Common myeloid progenitor, CD34-positive (primary cell): ENCODE data around the gene DHX16.

Experiments
- CTCF ChIA-PET: fragments of 350-600 bp; sonication (Branson Sonifier 250); formaldehyde crosslinking; loops from one replicate; lab custom pipeline; 2021; ENCODE audit warnings: antibody characterized with exemption; lab: Charles Lee
- POLR2A ChIA-PET: fragments of 350-600 bp; sonication (Branson Sonifier 250); formaldehyde crosslinking; loops from one replicate; lab custom pipeline; 2021; ENCODE audit warnings: antibody characterized with exemption; lab: Charles Lee
- DNase-seq, 3 donors: peaks; one replicate each; pipeline versions ENCODE4 v3.0.0 to v3.0.0-alpha.2; 2013
- H3K27ac ChIP-seq, 2 experiments: 1 replicate in 1 of 2; 2 replicates in 1 of 2; pipeline ENCODE4 v1.7.0; 2013; ENCODE audit warnings: inconsistent platforms in 2 of 2, low read length in 2 of 2, mild to moderate bottlenecking in 2 of 2, low read depth in 1 of 2, moderate library complexity in 1 of 2; ENCODE audit not compliant: severe bottlenecking in 2 of 2, insufficient read depth in 1 of 2, poor library complexity in 1 of 2
- H3K27me3 ChIP-seq, 5 experiments: replicated peaks in 2 of 5; 1 replicate in 3 of 5; 2 replicates in 2 of 5; pipeline versions ENCODE4 v1.6.1 to v1.7.0; 2013; ENCODE audit warnings: low read length in 4 of 5, mild to moderate bottlenecking in 2 of 5, moderate library complexity in 2 of 5, inconsistent platforms in 1 of 5; ENCODE audit not compliant: insufficient read depth in 5 of 5, control insufficient read depth in 4 of 5
- H3K36me3 ChIP-seq, 4 experiments: 1 replicate in 2 of 4; 2 replicates in 2 of 4; pipeline versions ENCODE4 v1.6.1 to v1.7.0; 2013; ENCODE audit warnings: low read length in 3 of 4, control low read depth in 1 of 4, mild to moderate bottlenecking in 1 of 4; ENCODE audit not compliant: control insufficient read depth in 4 of 4, insufficient read depth in 4 of 4
- H3K4me1 ChIP-seq, 4 experiments: 1 replicate in 3 of 4; 2 replicates in 1 of 4; pipeline versions ENCODE4 v1.6.1 to v1.7.1; 2013; ENCODE audit warnings: low read length in 3 of 4, mild to moderate bottlenecking in 3 of 4, control low read depth in 1 of 4, inconsistent platforms in 1 of 4, moderate library complexity in 1 of 4; ENCODE audit not compliant: control insufficient read depth in 4 of 4, insufficient read depth in 4 of 4; ENCODE audit errors: control extremely low read depth in 1 of 4
- H3K4me3 ChIP-seq, 7 experiments: 1 replicate in 4 of 7; 2 replicates in 3 of 7; pipeline versions ENCODE4 v1.5.1 to v1.7.0; 2013; ENCODE audit warnings: mild to moderate bottlenecking in 7 of 7, low read length in 6 of 7, moderate library complexity in 6 of 7, inconsistent platforms in 2 of 7, low read depth in 2 of 7, control low read depth in 1 of 7; ENCODE audit not compliant: insufficient read depth in 4 of 7, control insufficient read depth in 1 of 7; ENCODE audit errors: extremely low read depth in 1 of 7
- H3K9me3 ChIP-seq, 5 experiments: 1 replicate in 4 of 5; 2 replicates in 1 of 5; pipeline versions ENCODE4 v1.6.1 to v1.7.1; 2013; ENCODE audit warnings: low read length in 4 of 5, mild to moderate bottlenecking in 2 of 5, inconsistent platforms in 1 of 5, low read depth in 1 of 5, moderate library complexity in 1 of 5; ENCODE audit not compliant: control insufficient read depth in 4 of 5, insufficient read depth in 2 of 5; ENCODE audit errors: control extremely low read depth in 1 of 5
- WGBS: methylation state at CpG from one replicate; pipeline ENCODE4 v1.1.5; 2013; ENCODE audit not compliant: insufficient coverage; 5-methylcytosine and 5-hydroxymethylcytosine counted together

Gene DHX16

DNA sequence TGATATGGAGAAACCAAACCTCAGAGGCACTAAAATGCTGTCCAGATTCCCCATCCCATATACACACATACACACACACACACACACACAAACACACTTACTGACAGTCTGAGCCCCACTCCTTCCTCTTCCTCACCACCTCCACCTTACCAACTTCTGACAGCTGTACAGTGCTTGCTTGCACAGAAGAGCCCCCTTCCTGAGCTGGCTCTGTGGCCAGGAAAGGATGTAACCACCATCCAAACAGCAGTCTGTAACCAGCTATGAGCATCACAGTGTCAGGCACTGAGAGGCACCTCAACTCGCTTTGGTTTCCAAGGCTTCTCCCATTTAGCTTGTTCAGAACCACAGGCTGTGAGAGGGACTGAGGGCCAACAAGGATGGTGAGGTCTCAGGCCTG is 31.8 kb downstream of the DHX16 start:
- ChIA-PET CTCF (interaction anchor here (0.7 to 7.6 kb wide), 15 partner anchors 10 to 159 kb away, joined by 3 to 97 read pairs (median 5); partner anchors contain the start of genes ATAT1, DHX16 and MRPS18B), POLR2A (interaction anchor here (0.5 to 1.0 kb wide), 3 partner anchors 24 to 507 kb away, joined by 3 to 7 read pairs (median 6); partner anchors contain the start of gene PPP1R10)
- no peak overlapping the region for H3K27ac ChIP-seq
- no peaks in the 10 kb centered on the region for H3K9me3 ChIP-seq
- peak overlapping the region in 1 of 7 experiments; percentile 8 for H3K4me3 ChIP-seq
- peak in 2 of 3 donors; percentile 59 to 60 for DNase-seq
- peaks cover 4 to 49% (median 39%) of the 10 kb centered on the region in 4 experiments for H3K4me1 ChIP-seq
- WGBS: 0% methylated on average over 1 of the region's 1 CpG
- H3K27me3 ChIP-seq: no peaks in the 10 kb centered on the region
- peaks cover 6 to 42% (median 13%) of the 10 kb centered on the region in 4 experiments for H3K36me3 ChIP-seq

- Histone ChIP-seq H3K9me3 (no peaks in the 10 kb centered on the region), H3K27ac (no peak overlapping the region), H3K27me3 (no peaks in the 10 kb centered on the region), H3K4me3 (no peak overlapping the region), H3K4me1 (peaks cover 4 to 44% (median 34%) of the 10 kb centered on the region in 4 experiments), H3K36me3 (peaks cover 4 to 37% (median 14%) of the 10 kb centered on the region in 4 experiments)
- CTCF ChIA-PET: interaction anchor here (0.6 to 7.6 kb wide), 16 partner anchors 11 to 158 kb away, joined by 3 to 97 read pairs (median 5); partner anchors contain the start of genes ATAT1, DHX16 and MRPS18B
- peak in 2 of 3 donors; percentile 48 to 57 for DNase-seq
- WGBS: 27% methylated on average over 4 of the region's 10 CpGs
- POLR2A ChIA-PET: interaction anchor here (1.0 kb wide), 1 partner anchor 25 kb away, joined by 7 read pairs; no protein-coding TSS in a partner anchor
Observed at GRCh38 chr6:30640481-30640880, 32.3 kb downstream of the DHX16 start.

- H3K4me3 ChIP-seq: no peak overlapping the region
- H3K4me1 ChIP-seq: peaks cover 0 to 11% (median 8%) of the 10 kb centered on the region in 4 experiments
- no peaks in the 10 kb centered on the region for H3K27me3 ChIP-seq
- ChIA-PET CTCF (interaction anchor here (0.7 to 0.8 kb wide), 3 partner anchors 9 to 100 kb away, joined by 3 read pairs; partner anchors contain the start of gene ATAT1), POLR2A (interaction anchor here (0.7 kb wide), 1 partner anchor 95 kb away, joined by 3 read pairs; no protein-coding TSS in a partner anchor)
- 96% methylated on average over 3 of the region's 3 CpGs for WGBS
- no peak overlapping the region for H3K27ac ChIP-seq
- H3K9me3 ChIP-seq: no peaks in the 10 kb centered on the region
- H3K36me3 ChIP-seq: peaks cover 5 to 26% (median 14%) of the 10 kb centered on the region in 4 experiments
- no peak for DNase-seq
Observed at GRCh38 chr6:30635834-30636233, 37.0 kb downstream of the DHX16 start.

- WGBS: 0% methylated on average over 33 of the region's 36 CpGs
- H3K4me1 ChIP-seq: peaks cover 4 to 15% (median 14%) of the 10 kb centered on the region in 4 experiments
- H3K27ac ChIP-seq: peak within 1 kb of the TSS; percentile 86 to 87
- no peaks in the 10 kb centered on the region for H3K9me3 ChIP-seq
- H3K36me3 ChIP-seq: peaks cover 8 to 67% (median 39%) of the 10 kb centered on the region in 4 experiments
- peak within 1 kb of the TSS; percentile 62 to 95 (median 78) for H3K4me3 ChIP-seq
- ChIA-PET CTCF (interaction anchor here (0.7 to 11.0 kb wide), 15 partner anchors 9 to 104 kb away, joined by 3 to 97 read pairs (median 4); partner anchors contain the start of genes C6orf136, DHX16 and MRPS18B), POLR2A (interaction anchor here (0.6 to 1.9 kb wide), 5 partner anchors 9 to 104 kb away, joined by 3 to 19 read pairs (median 4); partner anchors contain the start of genes MRPS18B and PPP1R10)
- H3K27me3 ChIP-seq: no peaks in the 10 kb centered on the region
- peak; percentile 89 to 92 (median 91) for DNase-seq
Observed at GRCh38 chr6:30626484-30627366, 46.1 kb downstream of the DHX16 start, which contains the start of gene ATAT1. ATAT1 (plus strand) TSS chr6:30626874.

DNA sequence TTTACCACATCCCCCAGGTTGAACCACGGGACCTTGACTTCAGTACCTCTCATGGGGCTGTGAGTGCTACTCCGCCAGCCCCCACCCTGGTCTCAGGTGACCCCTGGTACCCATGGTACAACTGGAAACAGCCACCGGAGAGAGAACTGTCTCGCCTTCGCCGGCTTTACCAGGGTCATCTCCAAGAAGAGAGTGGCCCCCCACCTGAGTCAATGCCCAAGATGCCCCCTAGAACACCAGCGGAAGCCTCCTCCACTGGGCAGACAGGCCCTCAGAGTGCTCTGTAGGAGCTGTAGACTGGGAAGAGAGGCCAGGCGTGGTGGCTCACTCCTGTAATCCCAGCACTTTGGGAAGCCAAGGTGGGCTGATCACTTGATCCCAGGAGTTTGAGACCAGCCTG is 47.3 kb downstream of the DHX16 start:
- Histone ChIP-seq H3K27me3 (no peaks in the 10 kb centered on the region), H3K4me1 (peaks cover 4 to 15% (median 14%) of the 10 kb centered on the region in 4 experiments), H3K4me3 (no peak overlapping the region), H3K9me3 (no peaks in the 10 kb centered on the region), H3K36me3 (peaks cover 8 to 67% (median 41%) of the 10 kb centered on the region in 4 experiments), H3K27ac (peak overlapping the region in 1 of 2 experiments; percentile 86)
- ChIA-PET POLR2A (interaction anchor here (1.8 to 1.9 kb wide), 2 partner anchors 10 to 13 kb away, joined by 4 to 7 read pairs; no protein-coding TSS in a partner anchor), CTCF (interaction anchor here (0.8 to 11.0 kb wide), 10 partner anchors 7 to 105 kb away, joined by 3 to 97 read pairs (median 6); partner anchors contain the start of genes C6orf136, DHX16 and MRPS18B)
- 96% methylated on average over 6 of the region's 8 CpGs for WGBS
- no peak for DNase-seq

- 97% methylated on average over 6 of the region's 11 CpGs for WGBS
- CTCF ChIA-PET: interaction anchor here (2.2 to 2.4 kb wide), 2 partner anchors 21 to 103 kb away, joined by 7 to 12 read pairs; no protein-coding TSS in a partner anchor
- Histone ChIP-seq H3K36me3 (peaks cover 2 to 49% (median 38%) of the 10 kb centered on the region in 4 experiments), H3K27ac (peak overlapping the region in 1 of 2 experiments; percentile 19), H3K27me3 (no peaks in the 10 kb centered on the region), H3K4me1 (peaks cover 6 to 20% (median 13%) of the 10 kb centered on the region in 4 experiments), H3K4me3 (no peak overlapping the region), H3K9me3 (no peaks in the 10 kb centered on the region)
- DNase-seq: no peak
- POLR2A ChIA-PET: interaction anchor here (0.6 kb wide), 1 partner anchor 12 kb away, joined by 3 read pairs; no protein-coding TSS in a partner anchor
Observed at GRCh38 chr6:30619561-30619960, 53.2 kb downstream of the DHX16 start.
